ENCODE results near the gene NKTR.

DNA sequence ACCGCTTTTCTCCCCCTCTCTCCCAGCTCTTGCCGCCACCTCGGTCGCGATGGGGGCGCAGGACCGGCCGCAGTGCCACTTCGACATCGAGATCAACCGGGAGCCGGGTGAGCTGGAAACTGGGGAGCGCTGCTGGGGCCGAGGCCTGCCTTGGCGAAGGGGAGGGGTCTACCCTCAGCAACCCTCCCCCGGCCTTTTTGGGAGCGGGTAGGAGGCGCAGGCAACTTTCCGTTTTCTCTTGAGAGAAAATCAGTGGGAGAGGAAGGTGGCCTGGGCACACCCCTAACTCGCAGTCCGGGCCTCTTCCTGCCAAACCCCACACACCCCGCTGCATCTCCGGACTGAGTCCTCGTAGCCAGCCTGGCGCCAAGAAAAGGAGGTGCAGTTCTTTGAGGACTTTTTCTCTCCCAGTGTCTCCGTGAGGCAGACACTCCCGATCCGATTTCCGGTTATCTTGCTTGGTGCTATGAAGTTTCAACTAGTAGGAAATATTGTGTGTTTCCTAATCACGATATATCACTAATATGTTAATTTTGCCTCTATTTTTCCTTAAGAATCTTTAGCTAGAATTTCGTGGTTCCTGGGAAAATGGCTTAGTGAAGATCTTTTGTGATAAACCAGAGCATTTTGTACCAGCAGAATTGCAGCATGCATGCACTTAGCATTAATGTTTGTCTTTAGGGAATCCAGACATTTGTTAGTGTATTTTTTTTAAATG lies 631 bp downstream of the NKTR start:
- TF ChIP-seq, protein P1, sequence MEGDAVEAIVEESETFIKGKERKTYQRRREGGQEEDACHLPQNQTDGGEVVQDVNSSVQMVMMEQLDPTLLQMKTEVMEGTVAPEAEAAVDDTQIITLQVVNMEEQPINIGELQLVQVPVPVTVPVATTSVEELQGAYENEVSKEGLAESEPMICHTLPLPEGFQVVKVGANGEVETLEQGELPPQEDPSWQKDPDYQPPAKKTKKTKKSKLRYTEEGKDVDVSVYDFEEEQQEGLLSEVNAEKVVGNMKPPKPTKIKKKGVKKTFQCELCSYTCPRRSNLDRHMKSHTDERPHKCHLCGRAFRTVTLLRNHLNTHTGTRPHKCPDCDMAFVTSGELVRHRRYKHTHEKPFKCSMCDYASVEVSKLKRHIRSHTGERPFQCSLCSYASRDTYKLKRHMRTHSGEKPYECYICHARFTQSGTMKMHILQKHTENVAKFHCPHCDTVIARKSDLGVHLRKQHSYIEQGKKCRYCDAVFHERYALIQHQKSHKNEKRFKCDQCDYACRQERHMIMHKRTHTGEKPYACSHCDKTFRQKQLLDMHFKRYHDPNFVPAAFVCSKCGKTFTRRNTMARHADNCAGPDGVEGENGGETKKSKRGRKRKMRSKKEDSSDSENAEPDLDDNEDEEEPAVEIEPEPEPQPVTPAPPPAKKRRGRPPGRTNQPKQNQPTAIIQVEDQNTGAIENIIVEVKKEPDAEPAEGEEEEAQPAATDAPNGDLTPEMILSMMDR (IDR thresholded peaks at IDR 0.05) = peak in 3 of 4 experiments; percentile 2 to 36 (median 15)
- no peak for TF ChIP-seq POLR2A (IDR thresholded peaks at IDR 0.05)
